ENCODE data around the gene MYH11.

The MYH11 gene

GRCh38 chr16:15780805-15781204, 76.0 kb downstream of the MYH11 start:
- TF ChIP-seq CTCF (IDR thresholded peaks at IDR 0.05; ENCODE audit: low read depth, low read length, missing control alignments): no peak

GRCh38 chr16:15779664-15780351, 77.0 kb downstream of the MYH11 start:
- no peak overlapping the region for H3K4me3 ChIP-seq (replicated peaks; ENCODE audit: low read depth, low read length)
- DNase-seq (ENCODE audit: extremely low read depth, low read depth): no peak
- TF ChIP-seq CTCF (IDR thresholded peaks at IDR 0.05; ENCODE audit: low read depth, low read length, missing control alignments): no peak

More at GRCh38 chr16:15780805-15781204, 76.0 kb downstream of the MYH11 start:
- H3K4me3 ChIP-seq (replicated peaks; ENCODE audit: low read depth, low read length): no peak overlapping the region
- no peak for DNase-seq (ENCODE audit: extremely low read depth, low read depth)

- TF ChIP-seq CTCF (IDR thresholded peaks at IDR 0.05; ENCODE audit: low read depth, low read length, missing control alignments): no peak
- no peak overlapping the region for H3K4me3 ChIP-seq (replicated peaks; ENCODE audit: low read depth, low read length)
- DNase-seq (ENCODE audit: extremely low read depth, low read depth): no peak
Observed at GRCh38 chr16:15778999-15779614, 77.7 kb downstream of the MYH11 start.

- no peak overlapping the region for H3K4me3 ChIP-seq (replicated peaks; ENCODE audit: low read depth, low read length)
- TF ChIP-seq CTCF (IDR thresholded peaks at IDR 0.05; ENCODE audit: low read depth, low read length, missing control alignments): no peak
- no peak for DNase-seq (ENCODE audit: extremely low read depth, low read depth)
Observed at GRCh38 chr16:15778204-15778743, 78.6 kb downstream of the MYH11 start.

GRCh38 chr16:15777533-15778203, 79.2 kb downstream of the MYH11 start:
- peak; percentile 42 for DNase-seq (ENCODE audit: extremely low read depth, low read depth)
- TF ChIP-seq CTCF (IDR thresholded peaks at IDR 0.05; ENCODE audit: low read depth, low read length, missing control alignments): peak; percentile 67

GRCh38 chr16:15776572-15776971, 80.3 kb downstream of the MYH11 start:
- no peak for TF ChIP-seq CTCF (IDR thresholded peaks at IDR 0.05; ENCODE audit: low read depth, low read length, missing control alignments)
- H3K4me3 ChIP-seq (replicated peaks; ENCODE audit: low read depth, low read length): no peak overlapping the region
- no peak for DNase-seq (ENCODE audit: extremely low read depth, low read depth)

More at GRCh38 chr16:15777533-15778203, 79.2 kb downstream of the MYH11 start:
- no peak overlapping the region for H3K4me3 ChIP-seq (replicated peaks; ENCODE audit: low read depth, low read length)

Measured in HFF-Myc (cell line).